Gastroesophageal sphincter (tissue), 3 donors: ENCODE data around the gene ANAPC15.

Experiments
- CTCF ChIP-seq, 4 experiments: fragments of 200-600 bp in 2 of 4; fragments of 450-650 bp in 2 of 4; sonication (generic) in 1 of 4; IDR thresholded peaks; one replicate each; pipeline ENCODE4 v1.5.1; 2017 to 2019; ENCODE audit warnings: antibody characterized with exemption in 4 of 4, mild to moderate bottlenecking in 2 of 4, moderate library complexity in 2 of 4
- EP300 ChIP-seq: sonication (generic); formaldehyde crosslinking; IDR thresholded peaks from one replicate; pipeline ENCODE4 v1.6.1; 2017; ENCODE audit warnings: antibody characterized with exemption, mild to moderate bottlenecking
- POLR2A ChIP-seq, 2 donors: fragments of 450-650 bp; IDR thresholded peaks; one replicate each; pipeline ENCODE4 v1.6.1; 2017; ENCODE audit warnings: antibody characterized with exemption in 2 of 2, mild to moderate bottlenecking in 2 of 2, moderate library complexity in 1 of 2
- POLR2AphosphoS5 ChIP-seq: sonication (generic); formaldehyde crosslinking; IDR thresholded peaks from one replicate; pipeline ENCODE4 v1.6.1; 2017; ENCODE audit warnings: antibody characterized with exemption

- TF ChIP-seq CTCF (IDR thresholded peaks at IDR 0.05), result no peak
- TF ChIP-seq POLR2A (IDR thresholded peaks at IDR 0.05), result no peak
- no peak for TF ChIP-seq POLR2AphosphoS5
- TF ChIP-seq EP300, result no peak
These were observed 40.1 kb downstream of the ANAPC15 start for GRCh38 chr11:72072348-72072747.
